22Rv1 (cell line): ENCODE results near the gene ACOT7.

Source experiments
- H3K27ac ChIP-seq: fragments of 450-650 bp; 2 replicates; pipeline ENCODE4 v1.5.1; 2017
- ZFX ChIP-seq: fragments of 450-650 bp; IDR thresholded peaks from 2 replicates; pipeline ENCODE4 v1.6.1; 2017; ENCODE audit warnings: antibody characterized with exemption, borderline replicate concordance
- TF ChIP-seq, protein P1 (sequence below): fragments of 450-650 bp; IDR thresholded peaks from 2 replicates; pipeline ENCODE4 v1.5.1; 2017; ENCODE audit warnings: mild to moderate bottlenecking

The ACOT7 gene

DNA sequence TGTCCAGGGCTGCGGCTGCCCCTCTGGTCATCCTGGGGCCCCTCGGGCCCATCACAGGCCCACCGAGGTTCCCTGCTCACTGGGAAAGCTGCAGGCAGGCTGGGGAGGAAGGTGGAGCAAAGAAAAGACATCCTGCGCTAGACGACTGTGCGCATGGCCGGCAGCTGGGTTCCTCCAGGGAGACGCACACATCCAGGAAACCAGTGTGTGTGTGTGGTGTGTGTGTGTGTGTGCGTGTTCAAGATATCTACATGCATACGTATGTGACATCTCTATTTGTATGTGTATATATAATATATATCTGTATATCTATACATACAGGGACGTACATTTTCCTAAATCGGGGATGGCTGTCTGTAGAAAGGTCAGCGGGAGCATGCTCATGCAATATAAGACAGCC lies 63.7 kb downstream of the ACOT7 start:
- no peak overlapping the region for H3K27ac ChIP-seq
- TF ChIP-seq, protein P1, sequence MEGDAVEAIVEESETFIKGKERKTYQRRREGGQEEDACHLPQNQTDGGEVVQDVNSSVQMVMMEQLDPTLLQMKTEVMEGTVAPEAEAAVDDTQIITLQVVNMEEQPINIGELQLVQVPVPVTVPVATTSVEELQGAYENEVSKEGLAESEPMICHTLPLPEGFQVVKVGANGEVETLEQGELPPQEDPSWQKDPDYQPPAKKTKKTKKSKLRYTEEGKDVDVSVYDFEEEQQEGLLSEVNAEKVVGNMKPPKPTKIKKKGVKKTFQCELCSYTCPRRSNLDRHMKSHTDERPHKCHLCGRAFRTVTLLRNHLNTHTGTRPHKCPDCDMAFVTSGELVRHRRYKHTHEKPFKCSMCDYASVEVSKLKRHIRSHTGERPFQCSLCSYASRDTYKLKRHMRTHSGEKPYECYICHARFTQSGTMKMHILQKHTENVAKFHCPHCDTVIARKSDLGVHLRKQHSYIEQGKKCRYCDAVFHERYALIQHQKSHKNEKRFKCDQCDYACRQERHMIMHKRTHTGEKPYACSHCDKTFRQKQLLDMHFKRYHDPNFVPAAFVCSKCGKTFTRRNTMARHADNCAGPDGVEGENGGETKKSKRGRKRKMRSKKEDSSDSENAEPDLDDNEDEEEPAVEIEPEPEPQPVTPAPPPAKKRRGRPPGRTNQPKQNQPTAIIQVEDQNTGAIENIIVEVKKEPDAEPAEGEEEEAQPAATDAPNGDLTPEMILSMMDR, result no peak
- TF ChIP-seq ZFX, result no peak

DNA sequence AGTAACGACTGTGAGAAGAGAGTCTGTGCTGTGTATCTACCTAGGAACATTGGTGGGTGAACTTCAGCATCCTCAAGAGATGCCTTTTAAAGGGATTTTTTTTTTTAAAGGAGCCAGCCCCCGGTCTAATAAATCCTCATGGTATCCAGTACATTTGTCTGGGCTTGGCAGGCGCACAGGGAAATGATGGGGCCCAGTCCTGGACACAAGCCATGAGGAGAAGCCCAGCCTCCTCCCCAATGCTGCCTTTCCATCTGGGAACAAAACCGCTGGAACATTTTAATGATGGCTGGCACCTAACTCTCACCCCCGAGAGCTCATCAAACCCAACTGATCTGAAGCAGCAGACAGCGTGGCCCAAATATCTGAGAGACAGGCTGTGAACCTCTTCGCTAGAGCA lies 64.2 kb downstream of the ACOT7 start:
- TF ChIP-seq, protein P1, result no peak
- no peak for TF ChIP-seq ZFX
- H3K27ac ChIP-seq, result no peak overlapping the region

DNA sequence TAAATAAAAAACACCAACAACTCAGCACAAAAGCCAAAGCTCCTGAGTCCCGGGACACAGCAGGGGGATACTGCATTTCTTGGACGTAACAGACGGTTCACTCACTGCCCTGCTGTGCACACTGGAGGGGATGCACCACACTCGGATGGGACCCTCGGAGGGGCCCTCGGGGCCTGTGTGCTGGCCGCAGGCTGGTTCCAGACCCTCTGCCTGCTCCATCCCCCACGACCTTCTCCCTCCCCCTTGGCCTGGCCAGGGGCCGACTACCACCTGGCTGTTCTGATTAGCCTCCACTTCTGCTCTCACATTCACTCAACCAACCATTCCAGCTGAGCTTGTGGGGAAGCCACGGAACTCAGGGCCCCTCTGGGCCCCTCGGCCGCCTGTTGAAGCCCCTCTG lies 64.9 kb downstream of the ACOT7 start:
- TF ChIP-seq ZFX, result no peak
- TF ChIP-seq, protein P1, result no peak
- H3K27ac ChIP-seq, result no peak overlapping the region

DNA sequence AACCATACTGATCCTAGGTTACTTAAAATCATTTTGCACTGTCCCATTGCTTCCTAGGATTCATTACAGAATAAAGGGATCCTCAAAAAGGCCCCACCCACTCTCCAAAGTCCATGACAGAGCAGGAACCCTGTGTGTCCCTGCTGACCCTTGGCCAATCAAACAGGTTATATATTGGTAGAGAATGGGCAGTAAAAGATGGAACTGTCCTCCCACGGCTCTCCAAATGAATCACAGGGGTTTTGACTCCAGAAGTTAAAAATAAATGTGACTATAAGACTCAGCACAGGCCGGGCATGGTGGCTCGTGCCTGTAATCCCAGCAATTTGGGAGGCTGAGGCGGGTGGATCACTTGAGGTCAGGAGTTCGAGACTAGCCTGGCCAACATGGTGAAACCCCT lies 65.5 kb downstream of the ACOT7 start:
- TF ChIP-seq, protein P1, result no peak
- no peak for TF ChIP-seq ZFX
- no peak overlapping the region for H3K27ac ChIP-seq

DNA sequence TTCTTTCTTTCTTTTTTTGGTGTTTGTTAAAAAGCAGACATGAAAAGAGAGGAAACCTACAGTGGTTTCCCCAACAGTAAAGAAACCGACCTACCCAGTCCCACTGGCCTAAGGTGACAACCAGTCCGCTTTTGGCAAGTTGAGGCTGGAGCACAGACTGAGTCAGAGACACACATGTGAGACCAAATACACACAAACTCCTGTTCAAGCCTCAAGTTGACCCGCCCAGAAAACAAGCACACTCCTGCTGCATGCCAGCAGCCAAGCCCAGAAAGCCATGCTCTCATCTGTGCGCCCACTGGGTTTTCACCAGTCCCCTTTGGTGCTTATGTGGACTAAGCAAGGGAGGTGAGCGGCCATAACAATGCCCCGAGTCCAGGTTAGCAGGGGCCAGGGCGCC lies 68.1 kb downstream of the ACOT7 start:
- no peak for TF ChIP-seq ZFX
- TF ChIP-seq, protein P1, result no peak
- 0 out of 2 replicates have a peak overlapping the region, but pooled peaks have one; percentile 15 for H3K27ac ChIP-seq

DNA sequence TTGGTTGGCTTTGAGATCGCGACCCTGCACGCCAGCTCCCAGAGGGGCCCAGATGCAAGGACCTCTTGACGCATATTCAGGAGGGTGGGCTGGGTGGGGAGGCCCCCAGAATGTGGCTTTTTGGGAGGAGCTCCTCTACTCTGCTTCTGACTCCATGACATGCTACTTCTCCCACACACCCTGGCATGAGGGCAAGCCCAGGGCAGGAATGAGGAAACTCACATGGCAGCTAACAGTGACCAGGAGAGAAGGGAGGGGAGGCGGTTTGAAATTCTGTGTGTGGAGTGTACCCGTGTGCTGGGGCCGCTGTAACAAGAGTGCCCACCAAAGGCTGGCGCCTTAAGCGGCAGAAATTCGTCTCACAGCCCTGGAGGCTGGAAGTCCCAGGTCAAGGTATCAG lies 71.4 kb downstream of the ACOT7 start:
- no peak for TF ChIP-seq ZFX
- TF ChIP-seq, protein P1, result no peak
- no peak overlapping the region for H3K27ac ChIP-seq

DNA sequence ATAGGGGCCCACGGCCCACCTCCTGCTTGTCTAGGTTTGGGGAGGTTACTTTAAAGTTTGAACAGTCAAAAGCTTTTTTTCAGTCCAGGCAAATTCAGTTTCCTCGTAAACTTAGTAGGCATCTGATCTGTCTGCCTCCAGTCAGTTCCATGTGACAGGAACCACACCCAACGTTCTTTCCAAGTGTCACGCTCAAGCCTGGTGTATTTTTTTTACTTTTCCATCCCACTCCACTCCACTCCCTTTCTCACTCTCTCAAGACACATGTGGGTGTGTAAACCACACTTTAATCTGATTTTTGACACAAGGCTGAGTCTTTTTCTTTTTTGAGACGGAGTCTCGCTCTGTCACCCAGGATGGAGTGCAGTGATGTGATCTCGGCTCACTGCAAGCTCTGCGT lies 72.4 kb downstream of the ACOT7 start:
- no peak overlapping the region for H3K27ac ChIP-seq
- no peak for TF ChIP-seq ZFX
- TF ChIP-seq, protein P1, result no peak
